ENCODE measurements around the gene TPSB2.
"Not testable (repeated sequence)": the region's sequence is repeated elsewhere in the genome, so short reads cannot be mapped to it uniquely, and the experiment has no call there.

DNA sequence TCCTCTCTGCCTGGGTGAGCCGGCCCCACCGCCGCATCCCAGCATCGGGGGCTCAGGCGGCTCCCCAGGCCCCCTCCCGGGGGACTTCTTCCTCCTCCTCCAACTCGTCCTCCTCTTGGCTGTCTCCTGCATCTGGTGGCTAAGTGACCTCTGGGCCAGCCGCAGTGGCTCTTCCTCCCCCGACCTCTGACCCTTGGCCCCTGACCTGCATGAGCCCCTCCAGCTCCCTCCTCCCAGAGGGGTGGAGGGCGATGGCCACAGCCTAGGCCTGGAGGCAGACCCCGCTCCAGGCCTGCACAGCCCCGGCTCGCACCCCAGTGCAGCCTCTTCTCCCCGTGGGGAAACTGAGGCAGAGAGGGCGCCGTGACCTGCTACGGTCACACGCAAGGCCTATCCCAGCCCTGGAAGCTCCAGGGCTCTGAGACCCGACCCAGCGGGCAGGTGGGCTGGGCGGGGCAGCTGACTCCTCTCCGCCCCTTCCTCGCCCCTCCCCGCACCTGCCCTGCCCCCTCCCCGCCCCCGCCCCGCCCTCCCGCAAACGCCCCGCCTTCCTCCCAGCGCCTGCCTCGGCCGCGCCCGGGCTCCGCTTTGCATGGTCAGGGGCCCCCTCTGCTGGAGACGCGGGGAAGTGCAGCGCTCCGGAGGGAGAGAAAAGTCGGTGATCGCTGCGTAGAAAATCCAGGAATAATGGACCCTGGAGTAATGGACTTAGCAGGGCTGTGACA, 19.2 kb upstream of the TPSB2 start:
- TF ChIP-seq, protein P1, sequence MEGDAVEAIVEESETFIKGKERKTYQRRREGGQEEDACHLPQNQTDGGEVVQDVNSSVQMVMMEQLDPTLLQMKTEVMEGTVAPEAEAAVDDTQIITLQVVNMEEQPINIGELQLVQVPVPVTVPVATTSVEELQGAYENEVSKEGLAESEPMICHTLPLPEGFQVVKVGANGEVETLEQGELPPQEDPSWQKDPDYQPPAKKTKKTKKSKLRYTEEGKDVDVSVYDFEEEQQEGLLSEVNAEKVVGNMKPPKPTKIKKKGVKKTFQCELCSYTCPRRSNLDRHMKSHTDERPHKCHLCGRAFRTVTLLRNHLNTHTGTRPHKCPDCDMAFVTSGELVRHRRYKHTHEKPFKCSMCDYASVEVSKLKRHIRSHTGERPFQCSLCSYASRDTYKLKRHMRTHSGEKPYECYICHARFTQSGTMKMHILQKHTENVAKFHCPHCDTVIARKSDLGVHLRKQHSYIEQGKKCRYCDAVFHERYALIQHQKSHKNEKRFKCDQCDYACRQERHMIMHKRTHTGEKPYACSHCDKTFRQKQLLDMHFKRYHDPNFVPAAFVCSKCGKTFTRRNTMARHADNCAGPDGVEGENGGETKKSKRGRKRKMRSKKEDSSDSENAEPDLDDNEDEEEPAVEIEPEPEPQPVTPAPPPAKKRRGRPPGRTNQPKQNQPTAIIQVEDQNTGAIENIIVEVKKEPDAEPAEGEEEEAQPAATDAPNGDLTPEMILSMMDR (conservative IDR thresholded peaks at IDR 0.05 in 1 of 2, IDR thresholded peaks at IDR 0.05 in 1 of 2; ENCODE audit: low read depth in 1 of 2, low read length in 2 of 2): not testable (repeated sequence)
- TF ChIP-seq EZH2 (IDR thresholded peaks at IDR 0.05; ENCODE audit: low read length, missing control alignments): not testable (repeated sequence)

All from fibroblast of lung (primary cell).